ENCODE measurements around the gene ZSWIM1. TPM values are rescaled to one million over a fixed set of nuclear protein-coding genes. Genes with fewer than 3 reads are reported as not detected.

Gene ZSWIM1
- polyA plus RNA-seq, 1 donor: 18.6 TPM

- DNase-seq: no peak
These were observed 28.3 kb downstream of the ZSWIM1 start for GRCh38 chr20:45909336-45909808.

- no peak for DNase-seq
These were observed 29.0 kb downstream of the ZSWIM1 start for GRCh38 chr20:45909817-45910669.

- DNase-seq: peak; percentile 98
These were observed 29.9 kb downstream of the ZSWIM1 start for GRCh38 chr20:45910670-45911485.

- peak; percentile 73 for DNase-seq
These were observed 30.7 kb downstream of the ZSWIM1 start, which contains the start of gene PLTP for GRCh38 chr20:45911486-45912343. Gene PLTP, minus strand, starts transcription at chr20:45912155. Its CDS starts 703 bp downstream, at chr20:45911452.

- no peak for DNase-seq
These were observed 31.3 kb downstream of the ZSWIM1 start for GRCh38 chr20:45912344-45912682.

GRCh38 chr20:45913116-45913515 lies 32.1 kb downstream of the ZSWIM1 start:
- no peak for DNase-seq

- DNase-seq: no peak
These were observed 36.7 kb downstream of the ZSWIM1 start for GRCh38 chr20:45917790-45918141.

- DNase-seq: no peak
These were observed 37.2 kb downstream of the ZSWIM1 start for GRCh38 chr20:45918182-45918737.

- no peak for DNase-seq
These were observed 37.9 kb downstream of the ZSWIM1 start for GRCh38 chr20:45918779-45919537.

- DNase-seq: peak; percentile 75
These were observed 38.7 kb downstream of the ZSWIM1 start for GRCh38 chr20:45919542-45920399.

GRCh38 chr20:45920462-45921336 lies 39.7 kb downstream of the ZSWIM1 start:
- DNase-seq: no peak

- no peak for DNase-seq
These were observed 40.5 kb downstream of the ZSWIM1 start for GRCh38 chr20:45921337-45922189.

- DNase-seq: peak; percentile 38
These were observed 43.6 kb downstream of the ZSWIM1 start for GRCh38 chr20:45924391-45925261.

- DNase-seq: no peak
These were observed 44.9 kb downstream of the ZSWIM1 start for GRCh38 chr20:45925821-45926506.

GRCh38 chr20:45926731-45927070 lies 45.7 kb downstream of the ZSWIM1 start:
- no peak for DNase-seq
